Adrenal gland (tissue), 12 donors: ENCODE results near the gene BABAM2. TPM values are rescaled to one million over a fixed set of nuclear protein-coding genes. Genes with fewer than 3 reads are reported as not detected.

ENCODE experiments used
- DNase-seq, 7 donors: peaks; one replicate each; pipeline ENCODE4 v3.0.0-alpha.2; 2019 to 2020
- H3K27ac ChIP-seq, 5 donors: fragments of 200-600 bp; sonication (generic) in 4 of 5; 1 replicate in 3 of 5; 2 replicates in 2 of 5; pipeline versions ENCODE4 v1.5.1 to v1.8.0; 2016 to 2020; ENCODE audit warnings: mild to moderate bottlenecking in 1 of 5
- H3K27me3 ChIP-seq: fragments of 200-600 bp; 2 replicates; pipeline ENCODE4 v1.8.0; 2021
- H3K36me3 ChIP-seq, 2 donors: fragments of 200-600 bp; replicated peaks in 1 of 2; 1 replicate in 1 of 2; 2 replicates in 1 of 2; pipeline versions ENCODE4 v1.5.1 to v1.8.0; 2018 to 2022
- H3K4me1 ChIP-seq, 2 donors: fragments of 200-600 bp; replicated peaks in 1 of 2; 1 replicate in 1 of 2; 2 replicates in 1 of 2; pipeline versions ENCODE4 v1.5.1 to v1.8.0; 2018 to 2021
- H3K4me3 ChIP-seq, 4 donors: fragments of 200-600 bp; sonication (generic) in 3 of 4; one replicate each; pipeline ENCODE4 v1.5.1; 2016 to 2018
- H3K9me3 ChIP-seq, 3 donors: fragments of 200-600 bp; sonication (generic) in 1 of 3; replicated peaks in 1 of 3; 1 replicate in 2 of 3; 2 replicates in 1 of 3; pipeline versions ENCODE4 v1.5.1 to v1.8.0; 2016 to 2021
- POLR2A ChIP-seq, 2 donors: fragments of 450-650 bp; IDR thresholded peaks; one replicate each; pipeline ENCODE4 v1.6.1; 2017; ENCODE audit warnings: antibody characterized with exemption in 2 of 2, mild to moderate bottlenecking in 2 of 2, moderate library complexity in 1 of 2
- WGBS, 4 donors: extraction: QIAGEN DNeasy Blood & Tissue Kit in 2 of 4; methylation state at CpG; one replicate each; pipeline versions ENCODE4 v1.1.5 to v1.1.7; 2013 to 2017; 5-methylcytosine and 5-hydroxymethylcytosine counted together
- intact Hi-C, 2 donors: fragments of 100-400 bp; cut with DNase I; formaldehyde crosslinking; loops; one replicate each; pipeline versions ENCODE4 v1.14.1 to v1.15.0; 2022 to 2023
- polyA plus RNA-seq, 3 donors: library from polyadenylated mRNA; stranded (reverse); fragments of 200-250 nt in 2 of 3; fragments of 350-450 nt in 1 of 3; fragmentation: Illumina TruSeq in 1 of 3; extraction: RNeasy Lipid Tissue Mini Kit (QIAGEN cat#74804) in 1 of 3; gene quantifications; one replicate each; pipeline ENCODE4 v1.2.3, GENCODE V29; 2013 to 2014
- total RNA-seq, 9 donors: library from RNA; depleted of rRNA in 4 of 9; stranded (reverse); fragments of >200 nt in 4 of 9; fragments of 120-200 nt in 1 of 9; fragmentation: NEBNext Ultra II Directional in 1 of 9; extraction: Animal tissue kit (Norgen Biotek cat#: 25700) in 1 of 9; gene quantifications; one replicate each; pipeline versions ENCODE4 v1.1.0 to v1.2.4, GENCODE V29; 2013 to 2023
- TF ChIP-seq, protein P1 (sequence below), 6 experiments: fragments of 450-650 bp in 4 of 6; fragments of 200-600 bp in 2 of 6; sonication (generic) in 1 of 6; IDR thresholded peaks; 1 replicate in 5 of 6; 2 replicates in 1 of 6; pipeline versions ENCODE4 v1.5.1 to v1.8.0; 2016 to 2021; ENCODE audit warnings: antibody characterized with exemption in 6 of 6, mild to moderate bottlenecking in 2 of 6, moderate library complexity in 1 of 6
- donor health status: healthy with polysubstance abuse.
- donor health status: Bipolar disorder and iron deficiency.
- donor health status: DM: yes; HTN: yes; CAD: no.
- donor health status: DM: no; HTN: no; CAD: no.
- donor health status: DM: no; HTN: no; CAD: no.
- donor health status: DM: yes; HTN: yes; CAD: no.

Gene BABAM2
- total and polyA plus RNA-seq, 12 donors: 88.2 to 925 (median 357) TPM

DNA sequence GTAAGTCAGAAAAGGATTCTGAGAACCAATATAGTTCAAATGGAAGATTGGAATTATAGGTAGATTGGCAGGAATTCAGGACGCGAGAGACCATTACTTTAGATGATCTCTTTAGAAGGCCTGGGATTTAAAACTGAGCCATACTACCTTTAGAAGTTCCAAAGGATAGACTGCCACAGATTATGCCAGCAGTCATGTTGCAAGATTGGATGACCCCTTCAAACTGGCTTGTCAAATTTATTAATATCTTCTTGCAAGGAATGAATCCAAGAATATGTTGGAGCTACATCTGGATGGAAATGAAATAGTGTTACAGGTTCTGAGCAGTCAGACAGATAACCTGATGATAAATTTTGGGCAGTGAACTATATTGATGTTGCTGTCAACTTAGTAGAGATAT lies 22.0 kb downstream of the BABAM2 start:
- peak in 3 of 7 donors; percentile 27 to 59 (median 44) for DNase-seq
- 51 to 61% (median 54%) methylated on average over 2 of the region's 2 CpGs for WGBS, 4 donors
- Histone ChIP-seq H3K4me3 (no peak overlapping the region), H3K27me3 (no peaks in the 10 kb centered on the region), H3K4me1 (peaks cover 60 to 98% of the 10 kb centered on the region in 2 donors), H3K27ac (peak overlapping the region in 2 of 5 donors; percentile 47 to 80), H3K9me3 (no peaks in the 10 kb centered on the region), H3K36me3 (no peaks in the 10 kb centered on the region)
- intact Hi-C loops: no loop called here
- TF ChIP-seq, protein P1, sequence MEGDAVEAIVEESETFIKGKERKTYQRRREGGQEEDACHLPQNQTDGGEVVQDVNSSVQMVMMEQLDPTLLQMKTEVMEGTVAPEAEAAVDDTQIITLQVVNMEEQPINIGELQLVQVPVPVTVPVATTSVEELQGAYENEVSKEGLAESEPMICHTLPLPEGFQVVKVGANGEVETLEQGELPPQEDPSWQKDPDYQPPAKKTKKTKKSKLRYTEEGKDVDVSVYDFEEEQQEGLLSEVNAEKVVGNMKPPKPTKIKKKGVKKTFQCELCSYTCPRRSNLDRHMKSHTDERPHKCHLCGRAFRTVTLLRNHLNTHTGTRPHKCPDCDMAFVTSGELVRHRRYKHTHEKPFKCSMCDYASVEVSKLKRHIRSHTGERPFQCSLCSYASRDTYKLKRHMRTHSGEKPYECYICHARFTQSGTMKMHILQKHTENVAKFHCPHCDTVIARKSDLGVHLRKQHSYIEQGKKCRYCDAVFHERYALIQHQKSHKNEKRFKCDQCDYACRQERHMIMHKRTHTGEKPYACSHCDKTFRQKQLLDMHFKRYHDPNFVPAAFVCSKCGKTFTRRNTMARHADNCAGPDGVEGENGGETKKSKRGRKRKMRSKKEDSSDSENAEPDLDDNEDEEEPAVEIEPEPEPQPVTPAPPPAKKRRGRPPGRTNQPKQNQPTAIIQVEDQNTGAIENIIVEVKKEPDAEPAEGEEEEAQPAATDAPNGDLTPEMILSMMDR (IDR thresholded peaks at IDR 0.05): no peak
- no peak for TF ChIP-seq POLR2A (IDR thresholded peaks at IDR 0.05)

DNA sequence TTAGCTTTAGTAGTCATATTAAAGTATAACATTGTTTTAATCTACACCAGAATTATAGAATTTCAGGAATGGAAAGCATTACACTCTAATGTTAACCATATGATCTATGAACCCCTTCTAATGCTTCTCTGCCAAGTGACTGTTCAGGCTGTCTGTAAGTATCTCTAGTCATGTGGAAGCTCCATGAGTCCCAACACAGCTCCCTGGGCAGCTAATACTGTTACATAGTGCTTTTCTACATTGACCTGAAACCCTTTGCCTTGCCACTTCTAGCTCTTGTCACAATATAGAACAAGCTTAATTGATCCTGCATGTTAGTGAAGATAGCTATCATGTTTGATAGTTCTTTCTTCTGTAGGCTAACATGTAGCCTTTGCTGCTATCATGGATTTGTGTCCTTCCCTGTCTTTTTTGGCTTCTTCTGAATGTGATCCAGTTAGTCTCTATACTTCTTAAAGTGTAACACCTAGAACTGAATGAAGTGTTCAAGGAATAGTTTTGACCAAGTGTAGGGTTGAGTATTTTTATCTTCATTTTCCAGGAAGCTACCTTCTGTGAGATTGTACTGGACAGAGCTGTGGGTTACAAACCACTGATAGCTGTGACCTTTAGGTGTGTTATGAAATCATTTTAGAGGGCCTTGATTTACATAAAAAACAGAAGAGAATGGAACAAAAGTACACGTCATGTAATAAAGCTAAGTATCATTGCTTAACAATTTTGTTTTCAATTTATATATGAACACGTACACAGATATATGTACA lies 23.7 kb downstream of the BABAM2 start:
- H3K27ac ChIP-seq: peak overlapping the region; percentile 63 to 89 (median 80)
- H3K4me3 ChIP-seq: no peak overlapping the region
- TF ChIP-seq POLR2A (IDR thresholded peaks at IDR 0.05): no peak
- TF ChIP-seq, protein P1 (IDR thresholded peaks at IDR 0.05): no peak
- intact Hi-C loops: no loop called here
- peaks cover 44 to 83% of the 10 kb centered on the region in 2 donors for H3K4me1 ChIP-seq
- no peaks in the 10 kb centered on the region for H3K36me3 ChIP-seq
- no peaks in the 10 kb centered on the region for H3K9me3 ChIP-seq
- no peaks in the 10 kb centered on the region for H3K27me3 ChIP-seq
- WGBS, 4 donors: 52 to 63% (median 61%) methylated on average over 2 of the region's 2 CpGs
- DNase-seq: no peak

DNA sequence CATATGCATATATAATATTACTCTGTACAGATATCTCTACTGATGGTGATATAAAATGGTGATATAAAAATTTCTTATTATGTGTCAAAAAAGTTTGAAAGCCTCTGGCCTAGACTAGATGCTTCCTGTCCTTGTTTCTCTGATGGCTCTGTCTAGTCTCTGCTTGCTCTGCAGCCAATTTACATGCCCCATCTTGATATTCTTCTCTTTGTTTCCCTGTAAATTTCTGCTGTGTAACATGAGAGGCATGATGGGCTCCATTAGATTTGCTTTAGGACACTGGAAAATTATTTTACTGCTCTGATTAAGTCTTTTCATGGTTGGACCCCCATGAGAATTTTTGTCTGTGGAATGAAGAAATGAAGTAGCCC lies 24.3 kb downstream of the BABAM2 start:
- Histone ChIP-seq H3K27me3 (no peaks in the 10 kb centered on the region), H3K9me3 (no peaks in the 10 kb centered on the region), H3K36me3 (no peaks in the 10 kb centered on the region), H3K4me1 (peaks cover 38 to 82% of the 10 kb centered on the region in 2 donors), H3K27ac (peak overlapping the region; percentile 63 to 89 (median 80)), H3K4me3 (no peak overlapping the region)
- intact Hi-C loops: no loop called here
- TF ChIP-seq, protein P1 (IDR thresholded peaks at IDR 0.05): no peak
- no peak for TF ChIP-seq POLR2A (IDR thresholded peaks at IDR 0.05)
- DNase-seq: no peak

DNA sequence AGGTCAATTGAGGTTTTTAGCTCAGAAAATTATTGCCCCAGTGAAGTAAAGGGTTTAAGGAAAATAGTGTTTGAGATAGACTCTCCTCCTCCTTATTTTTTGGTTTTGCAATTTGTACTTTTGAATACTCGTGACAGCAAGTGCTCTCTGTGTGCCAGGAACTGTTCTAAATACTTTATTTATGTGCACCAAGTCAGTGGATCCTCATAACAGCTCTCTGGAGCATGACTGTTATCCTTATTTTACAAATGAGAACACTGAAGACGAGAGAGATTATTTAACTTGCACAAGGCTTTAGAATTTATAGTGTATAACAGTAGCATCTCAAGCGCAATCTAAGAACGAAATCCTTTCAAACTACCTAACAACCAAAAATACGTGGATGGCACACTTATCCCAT lies 24.7 kb downstream of the BABAM2 start:
- Histone ChIP-seq H3K27ac (peak overlapping the region; percentile 63 to 89 (median 80)), H3K36me3 (no peaks in the 10 kb centered on the region), H3K4me1 (peaks cover 38 to 82% of the 10 kb centered on the region in 2 donors), H3K27me3 (no peaks in the 10 kb centered on the region), H3K9me3 (no peaks in the 10 kb centered on the region), H3K4me3 (no peak overlapping the region)
- peak in 2 of 7 donors; percentile 18 to 51 for DNase-seq
- 19 to 29% (median 25%) methylated on average over 5 of the region's 5 CpGs for WGBS, 4 donors
- intact Hi-C loops: no loop called here
- TF ChIP-seq, protein P1 (IDR thresholded peaks at IDR 0.05): no peak
- peak in 1 of 2 donors; percentile 54 for TF ChIP-seq POLR2A (IDR thresholded peaks at IDR 0.05)
